Right lung (tissue), 5 donors: Measurements from ENCODE around the gene SIGLEC12. TPM values are rescaled to one million over a fixed set of nuclear protein-coding genes. Genes with fewer than 3 reads are reported as not detected.
"Not testable (repeated sequence)": the region's sequence is repeated elsewhere in the genome, so short reads cannot be mapped to it uniquely, and the experiment has no call there.

Experiments used
- DNase-seq, 2 donors: peaks; one replicate each; pipeline ENCODE4 v3.0.0-alpha.2; 2013
- polyA plus RNA-seq, 5 donors: library from polyadenylated mRNA; unstranded; fragments of 120-200 nt; gene quantifications; one replicate each; pipeline versions ENCODE4 v1.2.1 to v1.2.3, GENCODE V29; 2013; ENCODE audit warnings: inconsistent platforms in 1 of 5, low replicate concordance in 1 of 5; ENCODE audit not compliant: insufficient read length in 5 of 5, insufficient read depth in 1 of 5

SIGLEC12 gene
- polyA plus RNA-seq, 5 donors, result 0.28 to 0.49 TPM; not detected in 3

GRCh38 chr19:51480590-51480989, 21.0 kb downstream of the SIGLEC12 start:
- peak; percentile 3 to 14 for DNase-seq

DNA sequence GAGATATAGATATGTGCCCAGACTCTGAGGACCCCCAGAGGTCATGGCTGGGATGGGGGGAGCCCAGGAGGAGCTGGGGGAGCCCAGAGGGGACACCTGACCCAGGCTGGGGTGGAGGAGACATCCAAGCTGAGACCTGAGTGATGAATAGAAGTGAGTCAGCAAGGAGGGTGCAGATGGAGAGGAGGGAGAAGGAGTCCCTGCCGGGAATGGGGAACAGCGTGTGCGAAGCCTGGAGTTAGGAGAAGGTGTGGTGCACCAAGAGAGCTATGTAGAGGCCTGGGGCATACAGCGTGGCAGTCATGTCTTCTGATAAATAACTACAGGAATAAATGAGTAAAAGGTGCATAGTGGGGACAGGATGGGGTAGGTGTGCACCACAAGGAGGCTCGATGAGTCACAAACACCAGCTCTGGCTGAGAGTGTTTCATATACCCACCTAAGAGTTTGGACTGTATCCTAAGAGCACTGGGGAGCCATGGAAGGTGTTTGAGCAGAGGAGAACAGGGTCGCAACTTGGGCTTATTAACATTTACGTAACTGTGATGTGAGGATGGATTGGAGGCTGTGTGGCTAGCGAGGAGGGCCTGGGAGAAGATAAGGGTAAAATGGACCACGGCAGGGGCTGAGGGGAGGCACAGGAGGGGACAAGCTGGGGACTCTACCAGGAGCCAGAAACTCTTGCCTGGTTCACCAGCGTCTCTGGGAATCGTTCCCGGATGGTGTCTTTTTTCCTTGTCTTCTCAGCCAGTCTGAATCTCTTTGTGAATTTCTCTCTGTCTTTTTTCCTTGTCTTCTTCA, 21.9 kb downstream of the SIGLEC12 start:
- DNase-seq, result no peak

DNA sequence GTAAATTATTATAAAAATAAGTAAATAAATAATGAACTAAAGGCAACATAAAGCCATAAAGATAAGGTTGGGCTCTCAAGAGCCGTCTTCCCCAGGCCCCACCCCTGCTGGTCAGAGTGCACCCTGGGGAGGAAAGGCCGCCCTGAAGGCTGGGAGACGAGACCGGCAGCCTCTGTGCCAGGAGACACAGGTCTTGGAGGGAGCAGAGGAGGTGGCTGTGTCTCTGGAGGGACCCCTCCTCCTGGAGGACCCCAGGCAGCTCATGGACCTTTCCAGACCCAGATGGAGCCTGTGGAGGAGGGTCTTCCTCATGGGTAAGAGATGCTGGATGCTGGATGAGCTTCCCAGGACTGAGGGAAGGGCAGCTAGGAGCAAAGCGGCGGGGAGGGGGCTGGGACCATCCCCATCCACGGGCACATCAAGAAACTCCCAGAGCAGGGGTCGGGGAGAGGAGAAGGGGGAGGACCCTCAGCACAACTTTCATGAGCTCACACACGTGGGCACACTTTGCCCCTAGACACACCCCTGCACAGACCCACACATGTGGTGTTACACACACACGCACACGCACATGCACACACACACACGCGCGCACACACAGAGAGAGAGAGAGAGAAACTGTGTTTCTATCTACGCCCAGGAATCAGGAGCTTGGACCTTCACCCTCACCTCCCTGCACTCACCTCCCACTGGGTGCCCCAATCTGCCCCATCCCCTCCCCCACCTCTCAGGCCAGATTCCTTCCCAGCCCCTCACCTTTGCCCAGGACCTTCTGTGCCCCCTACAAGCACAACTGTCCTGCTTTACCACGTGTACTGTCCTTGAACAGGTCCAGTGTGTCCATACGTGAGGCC, 23.0 kb downstream of the SIGLEC12 start, which contains the start of gene CEACAM18:
TSS of gene CEACAM18 (plus strand) at position 159 of the 854 bp plus-strand sequence.
- no peak for DNase-seq

DNA sequence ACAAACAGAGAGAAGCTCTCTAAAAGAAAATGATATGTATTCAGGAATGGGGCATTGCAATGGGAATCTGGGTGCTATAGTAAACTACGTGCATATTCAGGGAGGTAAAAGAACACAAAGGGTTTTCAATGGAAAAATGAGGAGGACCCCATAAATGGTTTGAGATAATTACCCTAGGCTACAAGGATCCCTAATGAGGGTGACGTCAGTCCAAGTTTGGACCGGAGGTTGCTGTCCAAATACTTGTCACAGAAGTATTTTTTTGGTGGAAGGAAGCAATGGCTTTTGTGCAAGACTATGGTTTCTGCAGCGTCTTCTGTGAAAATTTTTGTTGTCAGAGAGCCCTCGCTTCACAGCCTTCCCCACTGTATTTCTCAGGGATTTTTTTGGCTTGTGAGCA, 24.3 kb downstream of the SIGLEC12 start:
- DNase-seq, result no peak

DNA sequence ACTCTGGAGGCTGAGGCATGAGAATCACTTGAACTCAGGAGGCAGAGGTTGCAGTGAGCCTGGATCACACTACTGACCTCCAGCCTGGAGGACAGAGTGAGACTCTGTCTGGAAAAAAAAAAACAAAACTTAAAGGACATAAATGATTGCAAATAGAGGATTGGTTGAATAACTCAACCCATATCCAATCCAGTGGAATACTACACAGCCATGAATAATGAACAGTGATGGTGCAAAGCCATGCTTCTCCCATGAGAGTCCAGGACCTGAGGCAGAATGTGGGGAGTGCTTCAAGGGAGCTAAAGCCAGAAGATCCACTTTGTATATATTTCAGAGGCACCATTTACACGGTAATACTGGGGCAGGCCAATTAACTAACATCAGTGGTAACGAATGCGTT, 25.4 kb downstream of the SIGLEC12 start:
- no peak for DNase-seq

DNA sequence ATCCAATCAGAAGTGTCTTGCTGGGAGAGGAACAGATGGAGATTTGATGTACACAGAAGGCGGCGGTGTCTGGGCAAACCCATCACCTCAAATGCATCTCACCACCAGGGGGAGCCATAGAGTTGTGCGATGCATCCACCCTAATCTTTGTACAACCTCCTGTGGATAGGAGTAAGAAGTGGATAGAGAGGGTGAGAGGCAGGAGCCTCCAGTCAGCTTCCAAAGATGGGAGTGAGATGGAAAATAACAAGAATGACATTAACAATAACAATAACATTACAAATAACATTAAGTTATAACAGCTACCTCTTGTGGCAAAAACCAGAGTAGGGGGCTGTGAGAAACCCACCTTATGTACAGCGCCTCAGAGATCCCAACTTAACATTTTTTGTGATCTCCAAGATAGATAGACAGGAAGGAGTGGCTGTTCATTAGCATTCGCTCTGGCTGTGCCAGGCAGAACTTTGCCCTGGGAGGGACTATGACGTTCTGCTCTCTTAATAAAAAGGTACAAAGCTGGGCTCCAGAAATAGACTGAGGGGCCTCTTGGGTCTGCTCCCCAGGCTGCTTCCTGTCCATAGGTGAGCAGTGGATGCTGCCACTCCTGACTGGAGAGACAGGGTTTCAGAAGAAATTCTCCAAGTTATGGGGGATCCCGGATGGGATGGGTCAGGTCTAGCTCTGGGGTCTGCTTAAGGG, 28.4 kb downstream of the SIGLEC12 start:
- peak; percentile 28 to 45 for DNase-seq

DNA sequence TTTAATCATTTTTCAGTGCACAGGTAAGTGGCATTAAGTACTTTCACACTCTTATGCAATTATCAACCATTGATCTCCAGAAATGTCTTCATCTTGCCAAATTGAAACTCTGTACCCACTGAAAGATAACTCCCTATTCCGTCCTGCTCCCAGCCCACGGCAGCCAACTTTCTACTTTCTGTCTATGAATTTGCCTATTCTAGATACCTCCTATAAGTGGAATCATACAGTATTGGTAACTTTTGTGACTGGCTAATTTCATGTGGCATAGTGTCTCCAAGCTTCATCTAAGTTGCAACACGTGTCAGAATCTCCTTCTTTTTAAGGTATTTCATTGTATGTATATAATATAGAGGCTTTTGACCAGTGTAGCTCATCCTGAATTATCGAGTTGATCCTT, 29.0 kb downstream of the SIGLEC12 start:
- no peak for DNase-seq

- DNase-seq, result no peak
Observed at GRCh38 chr19:51471527-51471926, 30.1 kb downstream of the SIGLEC12 start.

GRCh38 chr19:51470966-51471365, 30.6 kb downstream of the SIGLEC12 start:
- DNase-seq, result no peak

DNA sequence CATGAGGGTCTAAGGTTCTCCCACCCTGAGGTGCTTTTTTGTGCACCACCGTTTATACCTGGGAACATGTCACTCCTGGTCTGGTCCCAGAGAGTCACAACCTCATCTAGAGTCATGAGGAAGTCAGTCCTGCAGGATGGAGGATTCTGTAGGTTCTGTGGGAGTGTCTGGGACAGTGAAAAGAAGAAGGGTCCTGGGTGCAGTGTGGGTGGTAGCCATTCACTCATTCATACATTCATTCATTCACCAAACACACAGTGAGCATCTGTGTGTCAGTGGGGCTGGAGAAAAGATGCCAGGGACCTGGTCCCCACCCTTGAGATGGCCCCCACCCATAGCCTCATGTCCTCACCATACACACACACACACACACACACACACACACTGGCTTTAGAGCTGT, 32.0 kb downstream of the SIGLEC12 start:
- no peak for DNase-seq

DNA sequence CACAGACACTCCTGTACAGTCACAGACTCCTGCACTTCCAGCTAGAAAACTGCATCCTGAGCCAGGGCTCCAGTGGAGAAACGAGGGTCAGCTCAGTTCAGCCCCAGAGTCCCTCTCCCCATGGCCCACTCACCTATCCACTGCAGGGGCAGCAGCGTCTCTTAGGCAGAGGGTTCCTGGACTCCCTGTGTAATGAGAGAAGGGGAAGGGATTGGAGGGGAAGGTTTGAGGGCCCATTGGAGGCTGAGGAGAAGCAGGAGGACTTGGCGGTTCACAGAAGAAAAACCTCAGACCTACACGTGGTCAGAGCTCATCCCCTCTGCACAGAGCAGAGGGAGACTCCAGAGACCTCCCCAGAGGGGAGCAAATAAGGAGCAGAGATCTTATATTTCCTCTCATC, 32.4 kb downstream of the SIGLEC12 start:
- DNase-seq, result no peak

GRCh38 chr19:51468545-51468920, 33.1 kb downstream of the SIGLEC12 start:
- no peak for DNase-seq

GRCh38 chr19:51467864-51468544, 33.6 kb downstream of the SIGLEC12 start:
- no peak for DNase-seq

DNA sequence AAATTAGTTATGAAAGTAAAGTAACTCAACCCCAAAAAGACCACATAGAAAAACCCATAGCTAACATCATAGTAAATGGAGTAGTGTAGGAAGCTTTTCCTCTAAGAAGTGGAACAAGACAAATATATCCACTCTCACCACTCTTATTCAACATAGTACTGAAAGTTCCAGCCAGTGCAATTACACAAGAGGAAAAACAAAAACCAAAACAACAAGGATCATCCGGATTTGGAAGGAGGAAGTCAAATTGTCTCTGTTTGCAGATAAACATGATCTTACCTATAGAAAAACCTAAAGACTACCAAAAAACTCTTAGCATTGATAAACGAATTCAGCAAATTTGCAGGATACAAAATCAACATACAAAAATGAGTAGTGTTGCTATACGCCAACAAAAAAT, 34.9 kb downstream of the SIGLEC12 start:
- DNase-seq, result no peak

- DNase-seq, result not testable (repeated sequence)
Observed at GRCh38 chr19:51463976-51464581, 37.5 kb downstream of the SIGLEC12 start.

GRCh38 chr19:51462681-51463080, 38.9 kb downstream of the SIGLEC12 start:
- no peak for DNase-seq

DNA sequence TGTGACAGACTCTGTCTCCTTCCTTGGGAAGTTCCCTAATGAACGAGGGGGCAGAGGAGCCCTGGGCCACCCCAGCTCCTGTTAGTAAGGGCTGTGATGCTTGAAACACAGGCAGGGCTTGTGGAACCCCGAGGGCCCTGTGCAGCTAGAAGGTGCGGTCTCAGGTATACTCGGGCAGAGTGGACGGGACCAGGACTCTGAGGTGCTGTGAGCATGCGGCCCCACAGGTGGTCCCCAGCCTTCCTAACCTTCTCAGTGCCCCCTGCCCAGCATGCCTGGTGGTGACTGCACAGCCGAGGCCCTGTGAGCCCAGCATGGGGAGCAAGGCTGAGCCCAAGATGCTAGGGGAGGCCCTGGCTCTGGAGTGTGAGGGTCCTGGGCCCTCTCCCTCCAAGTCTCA, 39.3 kb downstream of the SIGLEC12 start:
- DNase-seq, result no peak

- DNase-seq, result no peak
Observed at GRCh38 chr19:51461723-51462161, 39.9 kb downstream of the SIGLEC12 start.

GRCh38 chr19:51460164-51460992, 41.2 kb downstream of the SIGLEC12 start:
- no peak for DNase-seq

GRCh38 chr19:51458899-51459505, 42.6 kb downstream of the SIGLEC12 start:
- no peak for DNase-seq
